Right hindlimb (tissue), 1 donor: ENCODE data around the gene CFDP1.

Experiments
- DNase-seq: peaks from one replicate; pipeline ENCODE4 v3.0.0-alpha.2; 2018

The CFDP1 gene

GRCh38 chr16:75248536-75249380 is 184.5 kb downstream of the CFDP1 start:
- DNase-seq, result peak; percentile 17

GRCh38 chr16:75248142-75248535 is 185.2 kb downstream of the CFDP1 start:
- peak; percentile 48 for DNase-seq

GRCh38 chr16:75247249-75247648 is 186.1 kb downstream of the CFDP1 start:
- no peak for DNase-seq

GRCh38 chr16:75246504-75247205 is 186.6 kb downstream of the CFDP1 start:
- DNase-seq, result no peak

- peak; percentile 93 for DNase-seq
Observed at GRCh38 chr16:75244844-75245758, 188.2 kb downstream of the CFDP1 start.

- DNase-seq, result no peak
Observed at GRCh38 chr16:75244225-75244809, 189.0 kb downstream of the CFDP1 start.
